HEK293 (cell line): ENCODE results near the gene RAC3.

Source experiments
- WT1 ChIP-seq: fragments of 450-650 bp; formaldehyde crosslinking; IDR thresholded peaks from 2 replicates; pipeline ENCODE4 v1.5.1; 2016; ENCODE audit warnings: missing biosample characterization, missing genetic modification characterization
- YY1 ChIP-seq: fragments of 450-650 bp; formaldehyde crosslinking; IDR thresholded peaks from 2 replicates; pipeline ENCODE4 v1.5.1; 2018; ENCODE audit warnings: missing biosample characterization, missing genetic modification characterization
- ZBTB1 ChIP-seq: fragments of 450-650 bp; formaldehyde crosslinking; IDR thresholded peaks from 2 replicates; pipeline ENCODE4 v1.5.1; 2016; ENCODE audit warnings: missing biosample characterization, missing genetic modification characterization
- ZNF140 ChIP-seq: fragments of 450-650 bp; formaldehyde crosslinking; IDR thresholded peaks from 2 replicates; pipeline ENCODE4 v1.5.1; 2016; ENCODE audit warnings: missing biosample characterization, missing genetic modification characterization
- ZNF292 ChIP-seq: fragments of 450-650 bp; formaldehyde crosslinking; IDR thresholded peaks from 2 replicates; pipeline ENCODE4 v1.5.1; 2016; ENCODE audit warnings: low read depth, missing biosample characterization, missing genetic modification characterization, borderline replicate concordance
- ZXDB ChIP-seq: fragments of 450-650 bp; formaldehyde crosslinking; IDR thresholded peaks from 2 replicates; pipeline ENCODE4 v1.5.1; 2016; ENCODE audit warnings: missing biosample characterization, missing genetic modification characterization
- TF ChIP-seq, protein P1 (sequence below): fragments of 450-650 bp; formaldehyde crosslinking; IDR thresholded peaks from 2 replicates; pipeline ENCODE4 v1.5.1; 2016; ENCODE audit warnings: missing biosample characterization, missing genetic modification characterization

DNA sequence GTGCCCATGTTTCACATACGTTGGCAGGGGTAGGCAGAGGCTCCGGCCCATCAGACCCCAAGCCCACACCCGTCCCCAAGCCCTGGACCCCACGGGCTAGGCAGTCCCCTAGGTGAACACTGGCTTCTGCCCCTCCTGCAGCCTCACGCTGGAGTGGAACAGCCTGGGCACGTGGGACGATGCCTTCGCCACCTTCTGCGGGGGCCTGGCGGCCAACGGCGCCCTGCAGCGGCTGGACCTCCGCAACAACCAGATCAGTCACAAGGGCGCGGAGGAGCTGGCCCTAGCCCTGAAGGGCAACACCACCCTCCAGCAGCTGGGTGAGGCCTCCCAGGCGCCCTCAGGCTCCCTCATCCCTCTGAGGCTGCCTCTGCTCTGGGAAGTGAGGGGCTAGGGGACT lies 6.6 kb upstream of the RAC3 start:
- TF ChIP-seq, protein P1, sequence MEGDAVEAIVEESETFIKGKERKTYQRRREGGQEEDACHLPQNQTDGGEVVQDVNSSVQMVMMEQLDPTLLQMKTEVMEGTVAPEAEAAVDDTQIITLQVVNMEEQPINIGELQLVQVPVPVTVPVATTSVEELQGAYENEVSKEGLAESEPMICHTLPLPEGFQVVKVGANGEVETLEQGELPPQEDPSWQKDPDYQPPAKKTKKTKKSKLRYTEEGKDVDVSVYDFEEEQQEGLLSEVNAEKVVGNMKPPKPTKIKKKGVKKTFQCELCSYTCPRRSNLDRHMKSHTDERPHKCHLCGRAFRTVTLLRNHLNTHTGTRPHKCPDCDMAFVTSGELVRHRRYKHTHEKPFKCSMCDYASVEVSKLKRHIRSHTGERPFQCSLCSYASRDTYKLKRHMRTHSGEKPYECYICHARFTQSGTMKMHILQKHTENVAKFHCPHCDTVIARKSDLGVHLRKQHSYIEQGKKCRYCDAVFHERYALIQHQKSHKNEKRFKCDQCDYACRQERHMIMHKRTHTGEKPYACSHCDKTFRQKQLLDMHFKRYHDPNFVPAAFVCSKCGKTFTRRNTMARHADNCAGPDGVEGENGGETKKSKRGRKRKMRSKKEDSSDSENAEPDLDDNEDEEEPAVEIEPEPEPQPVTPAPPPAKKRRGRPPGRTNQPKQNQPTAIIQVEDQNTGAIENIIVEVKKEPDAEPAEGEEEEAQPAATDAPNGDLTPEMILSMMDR (tag by site-specific recombination) = no peak
- TF ChIP-seq ZNF292 (tag by site-specific recombination) (no peak), ZNF140 (no peak), YY1 (no peak), WT1 (tag by site-specific recombination) (no peak), ZBTB1 (tag by site-specific recombination) (no peak), ZXDB (tag by site-specific recombination) (no peak)
